Left ventricle myocardium superior (tissue), 1 donor: Measurements from ENCODE around the gene OR52K1. TPM values are rescaled to one million over a fixed set of nuclear protein-coding genes. Genes with fewer than 3 reads are reported as not detected.

Experiments
- total RNA-seq: library from RNA; stranded (reverse); fragmentation: NEBNext Ultra II Directional; extraction: Animal tissue kit (Norgen Biotek cat#: 25700); gene quantifications from one replicate; pipeline ENCODE4 v1.2.1, GENCODE V29; 2021
- donor health status: DM: no; HTN: yes; CAD: no; lungs with severe emphysema.

Gene OR52K1
- total RNA-seq, 1 donor from 2014 or later: not detected

Other genes starting within 250 kb of the OR52K1 start
- gene OR52B4, start 114.3 kb upstream of the OR52K1 start, total RNA-seq: not detected
- gene TRIM21, start 88.9 kb upstream of the OR52K1 start, total RNA-seq: 9.9 TPM
- not detected for gene OR52K2, start 33.4 kb upstream of the OR52K1 start, total RNA-seq
- not detected for gene OR52M1, start 62.5 kb downstream of the OR52K1 start, total RNA-seq
- not detected for gene OR52I2, start 99.1 kb downstream of the OR52K1 start, total RNA-seq
- not detected for gene OR52I1, start 111.4 kb downstream of the OR52K1 start, total RNA-seq
- gene TRIM68, start 125.6 kb downstream of the OR52K1 start, total RNA-seq: 10.6 TPM
- not detected for gene OR51D1, start 154.8 kb downstream of the OR52K1 start, total RNA-seq
- 1.8 TPM for gene OR51E1, start 161.3 kb downstream of the OR52K1 start, total RNA-seq
- gene OR51E2, start 215.2 kb downstream of the OR52K1 start, total RNA-seq: not detected
- not detected for gene MMP26, start 222.1 kb downstream of the OR52K1 start, total RNA-seq